Measurements from ENCODE around the gene FGR.
A peak's percentile ranks its signal among the peaks of the same experiment; 100 is the strongest.

The FGR gene

DNA sequence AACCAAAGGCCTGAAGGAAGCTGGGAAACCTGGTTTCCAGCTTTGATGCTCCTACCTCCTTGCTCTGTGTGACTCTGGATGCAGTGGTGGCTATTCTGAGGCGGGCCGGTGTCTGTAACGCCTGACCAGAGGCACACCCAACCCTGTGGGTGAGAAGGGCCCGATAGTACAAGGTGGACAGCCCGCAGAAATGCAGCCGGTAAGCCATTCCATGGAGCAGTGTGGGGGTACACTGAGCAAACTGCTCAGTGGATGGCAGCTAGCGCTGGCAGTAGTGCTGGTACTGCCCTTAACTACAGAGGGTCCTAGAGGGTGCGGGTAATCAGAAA lies 67.0 kb downstream of the FGR start:
- no peak for DNase-seq (ENCODE audit: low read depth)

DNA sequence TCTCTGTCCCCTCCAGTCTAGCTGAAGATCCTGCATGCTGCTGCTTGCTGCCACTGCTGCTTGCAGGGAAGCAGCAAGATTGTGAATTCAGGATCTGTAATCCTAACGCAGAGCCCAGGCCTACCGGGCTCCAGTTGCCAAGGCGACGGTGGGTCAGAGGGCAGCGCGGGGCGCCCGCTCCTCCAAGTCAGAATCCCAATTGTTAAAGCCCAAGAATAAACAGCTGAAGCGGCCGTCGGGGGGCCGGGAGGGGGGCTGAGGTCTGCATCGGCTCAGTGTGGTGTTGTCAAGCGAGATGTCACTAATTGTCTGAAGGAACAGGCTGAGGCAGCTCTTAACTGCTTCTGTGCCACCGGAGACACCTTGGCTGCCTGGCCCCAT lies 67.8 kb downstream of the FGR start:
- no peak for DNase-seq (ENCODE audit: low read depth)

DNA sequence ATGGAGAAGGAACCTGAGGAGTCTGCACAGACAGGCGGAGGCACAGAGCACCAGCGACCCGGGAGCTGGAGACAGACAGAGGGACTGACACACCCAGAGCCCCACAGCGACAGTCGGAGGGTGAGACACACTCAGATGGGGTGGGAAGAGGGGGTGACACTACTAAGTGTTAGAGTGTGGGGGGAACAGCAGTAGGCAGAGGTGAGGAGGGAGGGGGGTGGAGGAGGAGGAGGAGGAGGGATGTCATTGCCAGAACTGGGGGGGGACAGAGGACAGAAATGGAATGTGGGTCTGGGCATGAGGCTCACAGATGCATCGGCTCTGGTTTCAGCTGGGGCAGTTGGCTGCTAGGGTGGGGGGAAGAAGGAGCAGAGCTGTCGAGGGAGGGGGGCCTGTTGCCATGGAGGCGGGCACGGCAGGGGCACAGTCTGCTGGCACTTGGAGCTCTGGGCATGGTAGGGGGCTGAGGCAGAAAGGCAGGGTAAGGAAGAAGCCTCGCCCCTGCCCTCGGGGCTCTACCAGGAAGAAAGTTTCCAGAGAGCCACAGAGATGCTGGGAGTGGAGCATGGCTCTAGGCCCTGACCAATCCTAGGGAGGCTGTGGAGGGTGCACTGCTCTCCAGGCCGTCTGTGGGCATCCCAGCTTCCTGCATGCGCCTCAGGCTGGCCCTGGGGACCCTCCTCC lies 68.4 kb downstream of the FGR start:
- no peak for DNase-seq (ENCODE audit: low read depth)

DNA sequence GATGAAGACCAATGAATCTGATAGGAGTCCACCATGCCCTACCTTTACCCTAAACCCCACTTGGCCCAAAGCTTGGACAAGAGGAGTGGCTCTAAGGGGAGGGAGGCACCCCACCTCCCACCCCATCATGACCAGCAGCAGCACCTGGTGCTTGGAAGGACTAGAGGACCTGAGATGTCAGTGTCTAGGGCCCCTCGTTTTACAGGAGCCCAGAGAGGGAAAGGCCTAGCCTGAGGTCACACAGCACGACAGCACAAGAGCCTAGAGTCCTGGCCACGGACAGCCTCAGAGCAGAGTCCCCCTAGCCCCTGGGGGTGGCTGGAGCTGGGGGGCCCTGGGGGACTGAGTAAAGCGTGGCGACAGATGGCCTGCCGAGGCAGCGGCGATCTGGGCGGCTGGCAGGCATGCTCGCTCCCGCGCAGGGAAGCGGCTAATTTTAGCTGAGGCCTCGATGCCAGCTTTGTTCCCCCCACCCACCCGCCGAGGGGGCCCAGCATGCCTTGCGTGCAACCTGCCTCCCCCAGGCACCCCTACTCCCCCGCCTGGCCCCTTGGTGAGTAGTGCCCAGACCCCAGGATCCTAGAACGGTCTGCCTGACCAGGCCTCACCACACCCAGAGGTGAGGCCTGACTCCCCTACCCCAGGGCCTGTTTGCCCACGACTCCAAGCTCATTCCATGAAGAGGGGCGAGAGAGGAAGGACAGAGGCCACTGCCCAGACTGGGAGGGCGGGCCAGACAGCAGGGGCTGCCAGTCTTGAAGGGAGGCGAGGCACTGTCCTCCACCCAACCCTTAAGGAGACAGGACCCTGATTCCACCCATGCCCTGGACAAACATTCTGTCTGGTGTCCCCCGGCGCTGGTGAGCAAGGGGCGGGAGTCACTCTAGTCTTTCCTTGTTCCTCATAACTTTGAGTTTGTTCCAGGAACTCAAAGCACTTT lies 70.0 kb downstream of the FGR start:
- DNase-seq (ENCODE audit: low read depth), result no peak

DNA sequence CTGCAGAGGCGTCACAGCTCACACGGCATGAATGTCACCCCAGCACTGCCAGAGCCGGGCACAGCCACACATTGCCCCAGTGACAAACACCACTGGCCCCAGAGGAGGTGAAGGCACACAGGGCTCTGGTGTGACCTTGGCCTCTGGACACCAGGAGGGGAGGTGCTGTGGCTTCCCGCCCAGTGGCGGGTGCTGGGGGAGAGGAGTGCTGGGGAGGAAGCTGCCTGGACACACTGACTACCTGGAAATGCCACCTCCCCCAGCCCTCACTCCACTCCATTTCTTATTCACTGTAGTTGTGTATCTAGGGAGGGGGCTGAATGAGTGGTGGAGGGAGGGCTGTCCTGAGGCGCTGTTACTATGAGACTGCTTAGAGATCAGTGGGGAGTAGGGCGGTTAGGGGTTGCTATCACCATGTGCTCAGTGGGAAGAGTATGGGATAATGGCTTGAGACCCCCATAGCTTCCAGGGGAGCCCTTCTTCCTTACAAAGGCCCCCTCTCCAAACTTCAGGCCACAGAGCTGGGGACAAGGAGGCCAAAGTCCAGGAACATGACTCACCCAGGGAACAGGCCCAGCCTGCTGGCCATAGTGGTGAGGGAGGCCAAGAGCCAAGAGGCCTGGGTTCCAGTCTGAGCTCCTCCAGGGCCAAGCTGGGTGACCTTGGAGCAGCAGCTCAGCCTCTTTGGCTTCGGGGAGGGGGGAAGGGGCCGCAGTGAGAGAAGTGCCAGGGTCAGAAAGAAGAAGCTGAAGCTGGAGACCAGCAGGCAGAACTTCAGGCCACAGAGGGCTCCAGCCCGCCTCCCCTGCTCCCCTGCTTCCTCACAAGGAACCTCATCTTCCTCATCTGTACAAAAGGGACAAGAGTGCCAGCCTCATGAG lies 71.2 kb downstream of the FGR start:
- peak; percentile 46 for DNase-seq (ENCODE audit: low read depth)

DNA sequence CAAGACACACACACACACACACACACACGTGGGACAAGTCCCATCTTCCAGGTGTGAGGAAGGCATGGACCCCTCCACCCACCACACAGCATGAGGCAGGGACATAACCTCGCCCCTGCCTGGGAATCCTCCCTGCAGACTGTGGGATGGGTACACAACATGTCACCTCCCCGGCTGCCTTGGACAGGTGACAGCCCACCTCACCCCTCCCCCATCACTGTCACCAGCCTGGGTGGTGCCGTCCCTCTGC lies 71.7 kb downstream of the FGR start:
- DNase-seq (ENCODE audit: low read depth), result no peak

DNA sequence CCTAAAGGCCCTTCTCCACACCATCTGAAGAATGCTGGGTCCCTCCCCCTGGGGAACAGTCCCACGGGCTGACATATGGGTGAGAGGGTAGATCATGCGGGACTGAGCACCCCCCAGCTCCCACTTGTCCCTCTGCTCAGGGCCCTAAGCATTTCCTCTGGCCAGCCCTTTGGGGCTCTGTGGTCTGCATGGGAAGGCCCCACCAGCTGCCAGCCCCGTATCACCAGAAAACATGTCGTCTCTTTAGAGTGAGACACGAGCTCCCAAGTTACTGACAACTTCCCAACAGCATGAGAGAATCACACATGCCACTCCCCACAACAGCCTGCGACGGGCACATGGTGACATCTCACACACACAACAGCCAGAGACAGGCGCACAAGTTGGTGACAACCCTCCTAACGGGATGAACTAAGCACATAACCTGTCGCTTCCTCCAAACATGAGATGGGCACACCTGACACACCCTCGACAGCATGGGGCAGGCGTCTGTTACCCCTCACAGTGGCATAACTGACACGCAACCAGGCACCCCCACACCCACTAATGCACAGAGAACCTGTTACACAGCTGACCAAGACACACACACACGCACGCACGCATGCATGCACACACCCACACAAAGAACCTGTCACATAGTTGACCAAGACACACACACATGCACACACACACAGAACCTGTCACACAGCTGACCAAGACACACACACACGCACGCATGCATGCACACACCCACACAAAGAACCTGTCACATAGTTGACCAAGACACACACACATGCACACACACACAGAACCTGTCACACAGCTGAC lies 72.2 kb downstream of the FGR start:
- DNase-seq (ENCODE audit: low read depth), result no peak
